AG04449 (cell line): ENCODE measurements around the gene TGFA.
"Not testable (repeated sequence)": the region's sequence is repeated elsewhere in the genome, so short reads cannot be mapped to it uniquely, and the experiment has no call there.

Experiments
- CTCF ChIA-PET: fragments of 350-600 bp; formaldehyde crosslinking; extraction: SDS; loops from one replicate; lab custom pipeline; 2021; ENCODE audit warnings: antibody characterized with exemption; lab: Yijun Ruan, JAX
- POLR2A ChIA-PET: fragments of 400-600, 350-600 bp; formaldehyde crosslinking; extraction: SDS; loops from one replicate; lab custom pipeline; 2020; ENCODE audit warnings: antibody characterized with exemption, inconsistent platforms; lab: Yijun Ruan, JAX
- DNase-seq: peaks from one replicate; pipeline ENCODE4 v3.0.0-alpha.2; 2010; ENCODE audit warnings: low read depth, low spot score
- H3K4me3 ChIP-seq: 2 replicates; pipeline ENCODE4 v1.5.1; 2011; ENCODE audit warnings: low read depth, mild to moderate bottlenecking, control low read depth, low read length
- CTCF ChIP-seq: IDR thresholded peaks from one replicate; pipeline ENCODE4 v1.5.1; 2011; ENCODE audit warnings: mild to moderate bottlenecking, moderate library complexity, low read length, control low read depth, inconsistent platforms; ENCODE audit not compliant: insufficient read depth; ENCODE audit errors: missing control alignments

Gene TGFA

GRCh38 chr2:70467237-70467636 is 86.4 kb downstream of the TGFA start:
- POLR2A ChIA-PET = no interaction called here
- no peak for DNase-seq
- no peak for TF ChIP-seq CTCF
- H3K4me3 ChIP-seq = no peak overlapping the region
- CTCF ChIA-PET = no interaction called here

GRCh38 chr2:70466647-70467046 is 87.0 kb downstream of the TGFA start:
- H3K4me3 ChIP-seq, DNase-seq, CTCF ChIA-PET, POLR2A ChIA-PET: not testable (repeated sequence)

GRCh38 chr2:70463997-70464396 is 89.6 kb downstream of the TGFA start:
- no peak for TF ChIP-seq CTCF
- DNase-seq = no peak
- no peak overlapping the region for H3K4me3 ChIP-seq
- POLR2A ChIA-PET = no interaction called here
- CTCF ChIA-PET = no interaction called here

GRCh38 chr2:70463581-70463980 is 90.0 kb downstream of the TGFA start:
- no peak for TF ChIP-seq CTCF
- DNase-seq = no peak
- H3K4me3 ChIP-seq = no peak overlapping the region
- ChIA-PET POLR2A (no interaction called here), CTCF (no interaction called here)

- POLR2A ChIA-PET = no interaction called here
- no peak for DNase-seq
- CTCF ChIA-PET = no interaction called here
- no peak overlapping the region for H3K4me3 ChIP-seq
- no peak for TF ChIP-seq CTCF
These were observed 91.4 kb downstream of the TGFA start for GRCh38 chr2:70461981-70462876.

GRCh38 chr2:70461414-70461813 is 92.2 kb downstream of the TGFA start:
- no peak overlapping the region for H3K4me3 ChIP-seq
- no peak for DNase-seq
- POLR2A ChIA-PET = no interaction called here
- CTCF ChIA-PET = no interaction called here
- no peak for TF ChIP-seq CTCF

GRCh38 chr2:70460333-70460732 is 93.3 kb downstream of the TGFA start:
- no peak for TF ChIP-seq CTCF
- no peak overlapping the region for H3K4me3 ChIP-seq
- ChIA-PET CTCF (no interaction called here), POLR2A (no interaction called here)
- DNase-seq = no peak
